SK-N-SH (cell line): ENCODE data around the gene NKD1.

Experiments
- CHD2 ChIP-seq: fragments of 150-350 bp; IDR thresholded peaks from 2 replicates; pipeline ENCODE4 v1.6.1; 2018; ENCODE audit warnings: low read length; ENCODE audit not compliant: partially characterized antibody
- EP300 ChIP-seq, 2 experiments: IDR thresholded peaks; 2 replicates each; pipeline versions ENCODE4 v1.4.0 to v1.6.1; 2012; ENCODE audit warnings: borderline replicate concordance in 1 of 2, low read depth in 1 of 2, low read length in 1 of 2
- FOSL2 ChIP-seq: IDR thresholded peaks from 2 replicates; pipeline ENCODE4 v1.4.0; 2012; ENCODE audit warnings: low read depth, mild to moderate bottlenecking, moderate library complexity, borderline replicate concordance
- FOXJ3 ChIP-seq: sonication (generic); formaldehyde crosslinking; IDR thresholded peaks from 2 replicates; pipeline ENCODE4 v1.5.1; 2020; ENCODE audit warnings: mild to moderate bottlenecking, missing genetic modification reagents
- MAX ChIP-seq: IDR thresholded peaks from 2 replicates; pipeline ENCODE4 v1.4.0; 2012; ENCODE audit warnings: low read depth
- POLR2AphosphoS5 ChIP-seq: IDR thresholded peaks from 2 replicates; pipeline ENCODE4 v1.6.1; 2012; ENCODE audit warnings: low read depth, low read length
- TF ChIP-seq, protein P1 (sequence below): fragments of 200-600 bp; sonication (generic); IDR thresholded peaks from 2 replicates; pipeline ENCODE4 v1.6.1; 2017; ENCODE audit warnings: antibody characterized with exemption, mild to moderate bottlenecking, moderate library complexity

DNA sequence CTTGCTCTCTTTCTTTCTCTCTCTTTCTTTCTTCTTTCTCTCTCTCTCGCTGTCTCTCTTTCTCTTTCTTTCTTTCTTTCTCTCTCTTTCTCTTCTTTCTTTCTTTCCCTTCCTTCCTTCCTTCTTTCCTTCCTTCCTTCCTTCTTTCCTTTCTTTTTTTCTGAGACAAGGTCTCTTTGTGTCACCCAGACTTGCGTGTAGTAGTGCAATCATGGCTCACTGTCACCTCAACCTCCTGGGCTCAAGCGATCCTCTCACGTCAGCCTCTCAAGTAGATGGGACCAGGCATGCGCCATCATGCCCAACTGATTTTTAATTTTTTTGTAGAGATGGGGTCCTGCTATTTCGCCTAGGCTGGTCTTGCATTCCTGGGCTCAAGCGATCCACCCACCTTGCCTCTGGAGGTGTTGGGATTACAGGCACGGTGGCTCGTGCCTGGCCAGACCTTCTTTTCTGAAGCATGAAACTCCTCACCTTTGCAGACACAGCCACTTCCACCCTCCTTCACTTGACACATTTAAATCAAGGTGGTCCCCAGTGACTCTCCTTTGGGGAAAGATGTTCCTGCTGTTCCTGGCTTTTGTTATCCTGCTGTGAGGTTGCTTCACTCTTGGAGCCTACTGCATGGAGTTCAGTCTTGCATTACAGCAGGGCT lies 26.8 kb upstream of the NKD1 start:
- TF ChIP-seq MAX (no peak), POLR2AphosphoS5 (no peak), FOXJ3 (CRISPR knock-in tag) (no peak), CHD2 (no peak), EP300 (IDR thresholded peaks at IDR 0.05; ENCODE audit: borderline replicate concordance in 1 of 2, low read depth in 1 of 2, low read length in 1 of 2) (no peak), FOSL2 (no peak)
- TF ChIP-seq, protein P1, sequence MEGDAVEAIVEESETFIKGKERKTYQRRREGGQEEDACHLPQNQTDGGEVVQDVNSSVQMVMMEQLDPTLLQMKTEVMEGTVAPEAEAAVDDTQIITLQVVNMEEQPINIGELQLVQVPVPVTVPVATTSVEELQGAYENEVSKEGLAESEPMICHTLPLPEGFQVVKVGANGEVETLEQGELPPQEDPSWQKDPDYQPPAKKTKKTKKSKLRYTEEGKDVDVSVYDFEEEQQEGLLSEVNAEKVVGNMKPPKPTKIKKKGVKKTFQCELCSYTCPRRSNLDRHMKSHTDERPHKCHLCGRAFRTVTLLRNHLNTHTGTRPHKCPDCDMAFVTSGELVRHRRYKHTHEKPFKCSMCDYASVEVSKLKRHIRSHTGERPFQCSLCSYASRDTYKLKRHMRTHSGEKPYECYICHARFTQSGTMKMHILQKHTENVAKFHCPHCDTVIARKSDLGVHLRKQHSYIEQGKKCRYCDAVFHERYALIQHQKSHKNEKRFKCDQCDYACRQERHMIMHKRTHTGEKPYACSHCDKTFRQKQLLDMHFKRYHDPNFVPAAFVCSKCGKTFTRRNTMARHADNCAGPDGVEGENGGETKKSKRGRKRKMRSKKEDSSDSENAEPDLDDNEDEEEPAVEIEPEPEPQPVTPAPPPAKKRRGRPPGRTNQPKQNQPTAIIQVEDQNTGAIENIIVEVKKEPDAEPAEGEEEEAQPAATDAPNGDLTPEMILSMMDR: no peak
